ENCODE measurements around the gene SH3RF3. TPM values are rescaled to one million over a fixed set of nuclear protein-coding genes. Genes with fewer than 3 reads are reported as not detected.

SH3RF3 gene
- total RNA-seq, 1 donor from 2014 or later = 1.3 TPM

DNA sequence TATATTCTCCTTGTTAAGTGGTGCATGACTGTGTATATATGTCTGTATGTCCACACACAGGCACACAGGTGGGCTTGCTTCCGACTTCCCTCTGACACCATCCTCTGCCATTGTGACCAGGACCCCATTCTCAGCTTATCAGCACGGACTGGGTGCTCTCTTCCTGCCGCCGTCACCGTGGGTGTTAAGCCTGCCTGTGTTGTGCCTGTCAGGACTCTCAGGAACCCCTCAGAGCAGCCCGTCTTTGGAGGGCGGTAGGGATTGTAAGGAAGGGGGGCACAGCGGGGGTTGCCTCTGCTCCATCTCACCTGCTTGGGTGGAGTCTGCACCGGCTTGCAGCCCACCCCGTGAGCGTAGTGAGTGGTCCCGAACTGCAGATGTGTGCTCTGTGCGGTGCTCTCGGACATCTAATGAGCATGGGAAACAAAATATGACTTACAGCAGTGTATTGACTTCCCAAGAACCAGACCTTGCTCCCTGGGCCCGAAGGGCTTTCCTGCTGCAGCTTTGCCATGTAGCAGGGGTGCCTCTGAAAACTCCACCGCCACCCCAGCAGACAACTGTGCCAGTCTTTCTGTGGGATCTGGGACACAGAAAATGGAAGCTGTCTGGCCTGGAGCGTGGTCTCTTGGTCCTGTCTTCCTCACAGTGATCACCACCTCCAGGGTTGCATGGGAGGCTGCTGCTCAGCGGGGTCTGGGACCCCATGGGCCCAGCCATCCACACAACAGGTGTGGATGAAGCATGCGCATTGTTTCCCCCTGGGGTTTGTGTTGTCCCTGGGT is 58.9 kb downstream of the SH3RF3 start:
- H3K36me3 Mint-ChIP-seq (ENCODE audit: insufficient read depth) = no peaks in the 10 kb centered on the region
- TF ChIP-seq, protein P1, sequence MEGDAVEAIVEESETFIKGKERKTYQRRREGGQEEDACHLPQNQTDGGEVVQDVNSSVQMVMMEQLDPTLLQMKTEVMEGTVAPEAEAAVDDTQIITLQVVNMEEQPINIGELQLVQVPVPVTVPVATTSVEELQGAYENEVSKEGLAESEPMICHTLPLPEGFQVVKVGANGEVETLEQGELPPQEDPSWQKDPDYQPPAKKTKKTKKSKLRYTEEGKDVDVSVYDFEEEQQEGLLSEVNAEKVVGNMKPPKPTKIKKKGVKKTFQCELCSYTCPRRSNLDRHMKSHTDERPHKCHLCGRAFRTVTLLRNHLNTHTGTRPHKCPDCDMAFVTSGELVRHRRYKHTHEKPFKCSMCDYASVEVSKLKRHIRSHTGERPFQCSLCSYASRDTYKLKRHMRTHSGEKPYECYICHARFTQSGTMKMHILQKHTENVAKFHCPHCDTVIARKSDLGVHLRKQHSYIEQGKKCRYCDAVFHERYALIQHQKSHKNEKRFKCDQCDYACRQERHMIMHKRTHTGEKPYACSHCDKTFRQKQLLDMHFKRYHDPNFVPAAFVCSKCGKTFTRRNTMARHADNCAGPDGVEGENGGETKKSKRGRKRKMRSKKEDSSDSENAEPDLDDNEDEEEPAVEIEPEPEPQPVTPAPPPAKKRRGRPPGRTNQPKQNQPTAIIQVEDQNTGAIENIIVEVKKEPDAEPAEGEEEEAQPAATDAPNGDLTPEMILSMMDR (IDR thresholded peaks at IDR 0.05; ENCODE audit: unreplicated experiment) = no peak
- H3K9me3 Mint-ChIP-seq (ENCODE audit: low read depth) = no peaks in the 10 kb centered on the region
- no peak overlapping the region for H3K27ac Mint-ChIP-seq
- no peaks in the 10 kb centered on the region for H3K4me1 Mint-ChIP-seq (ENCODE audit: low read depth)
- no peak overlapping the region for H3K4me3 Mint-ChIP-seq (ENCODE audit: low read depth)
- DNase-seq (ENCODE audit: low spot score, unreplicated experiment) = no peak
- H3K27me3 Mint-ChIP-seq = peaks cover 13% of the 10 kb centered on the region

DNA sequence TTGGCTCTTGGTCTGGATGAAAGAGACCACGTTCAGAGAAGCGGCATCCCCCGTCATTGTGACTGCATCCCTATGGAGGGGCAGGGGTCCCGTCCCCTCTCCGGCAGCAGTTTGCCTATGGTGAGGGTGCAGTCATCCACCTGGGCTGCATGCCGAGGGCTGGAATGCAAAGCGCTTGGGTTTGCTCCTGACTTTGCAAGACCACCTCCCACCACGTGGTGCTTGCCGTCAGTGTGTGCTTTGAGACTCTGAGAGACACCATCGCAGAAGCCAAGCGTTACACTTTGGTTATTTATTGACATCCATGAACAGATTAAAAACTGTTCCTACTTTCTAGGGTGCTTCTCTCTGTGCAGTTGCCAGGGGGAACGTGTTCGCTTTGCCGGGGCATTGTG is 59.5 kb downstream of the SH3RF3 start:
- H3K9me3 Mint-ChIP-seq (ENCODE audit: low read depth) = no peaks in the 10 kb centered on the region
- peaks cover 15% of the 10 kb centered on the region for H3K27me3 Mint-ChIP-seq
- H3K36me3 Mint-ChIP-seq (ENCODE audit: insufficient read depth) = no peaks in the 10 kb centered on the region
- H3K27ac Mint-ChIP-seq = no peak overlapping the region
- no peaks in the 10 kb centered on the region for H3K4me1 Mint-ChIP-seq (ENCODE audit: low read depth)
- TF ChIP-seq, protein P1 (IDR thresholded peaks at IDR 0.05; ENCODE audit: unreplicated experiment) = no peak
- no peak for DNase-seq (ENCODE audit: low spot score, unreplicated experiment)
- no peak overlapping the region for H3K4me3 Mint-ChIP-seq (ENCODE audit: low read depth)

GRCh38 chr2:109188898-109189297 is 59.9 kb downstream of the SH3RF3 start:
- H3K9me3 Mint-ChIP-seq (ENCODE audit: low read depth) = no peaks in the 10 kb centered on the region
- no peak for DNase-seq (ENCODE audit: low spot score, unreplicated experiment)
- TF ChIP-seq, protein P1 (IDR thresholded peaks at IDR 0.05; ENCODE audit: unreplicated experiment) = no peak
- H3K27me3 Mint-ChIP-seq = peaks cover 19% of the 10 kb centered on the region
- no peak overlapping the region for H3K27ac Mint-ChIP-seq
- no peaks in the 10 kb centered on the region for H3K4me1 Mint-ChIP-seq (ENCODE audit: low read depth)
- no peak overlapping the region for H3K4me3 Mint-ChIP-seq (ENCODE audit: low read depth)
- H3K36me3 Mint-ChIP-seq (ENCODE audit: insufficient read depth) = no peaks in the 10 kb centered on the region

DNA sequence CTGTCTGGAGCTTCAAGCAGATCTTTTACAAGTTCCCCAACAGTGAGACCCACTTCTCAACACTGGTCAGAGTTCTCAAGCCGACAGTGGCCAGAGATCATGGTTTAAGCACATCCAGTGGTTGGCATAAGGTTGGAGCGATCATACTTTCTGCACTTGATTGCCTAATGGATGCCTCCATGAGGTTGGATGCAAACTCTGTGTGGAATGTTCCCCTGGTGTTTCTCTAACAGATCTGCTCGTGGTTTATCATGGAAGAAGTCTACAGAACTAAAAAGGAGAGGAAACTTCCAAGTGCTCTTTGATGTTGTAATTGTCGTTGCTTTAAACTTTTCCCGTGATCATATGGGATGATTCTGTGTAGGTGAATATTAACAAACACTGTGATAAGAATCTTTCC is 60.7 kb downstream of the SH3RF3 start:
- Mint-ChIP-seq H3K4me3 (ENCODE audit: low read depth) (no peak overlapping the region), H3K27ac (no peak overlapping the region), H3K9me3 (ENCODE audit: low read depth) (no peaks in the 10 kb centered on the region), H3K4me1 (ENCODE audit: low read depth) (no peaks in the 10 kb centered on the region), H3K36me3 (ENCODE audit: insufficient read depth) (no peaks in the 10 kb centered on the region), H3K27me3 (peaks cover 20% of the 10 kb centered on the region)
- TF ChIP-seq, protein P1 (IDR thresholded peaks at IDR 0.05; ENCODE audit: unreplicated experiment) = no peak
- DNase-seq (ENCODE audit: low spot score, unreplicated experiment) = no peak

DNA sequence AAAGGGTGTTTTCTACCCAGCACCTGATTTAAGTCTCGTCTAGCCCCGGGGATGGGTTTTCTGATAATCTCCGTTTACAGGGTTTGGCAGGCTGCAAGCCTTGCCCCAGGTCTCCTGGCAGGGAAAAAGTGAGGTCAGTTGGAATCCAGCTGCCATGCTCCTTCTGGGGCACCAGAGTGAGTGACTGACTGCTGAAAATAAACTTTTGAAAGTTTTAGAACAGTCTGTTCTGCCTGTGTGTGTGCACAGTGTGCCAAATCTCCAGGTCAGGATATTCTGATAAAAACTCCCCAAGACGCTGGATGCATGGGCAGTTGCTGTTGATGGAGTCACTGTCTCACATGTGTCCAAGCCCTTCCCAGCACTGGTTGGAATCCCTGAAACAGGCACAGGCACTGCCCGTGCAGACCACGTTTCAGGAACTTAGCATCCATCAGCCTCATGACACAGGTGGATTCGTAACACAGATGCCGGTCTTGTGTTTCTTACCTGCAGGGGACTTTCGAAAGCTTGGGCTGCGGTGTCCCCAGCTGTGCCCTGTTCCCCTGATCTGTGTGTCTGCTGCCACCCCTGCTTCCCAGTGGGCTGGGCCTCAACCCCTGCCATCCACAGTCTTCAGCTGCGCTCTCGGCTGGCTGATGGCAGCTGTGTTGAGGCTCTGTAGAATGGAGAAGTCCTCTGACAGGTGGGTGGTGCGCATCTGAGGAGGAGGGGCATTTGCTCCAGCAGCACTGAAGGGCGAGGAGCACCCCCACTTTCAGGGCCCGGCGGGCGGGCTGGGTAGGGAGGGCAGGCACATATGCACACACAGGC is 65.0 kb downstream of the SH3RF3 start:
- no peak overlapping the region for H3K4me3 Mint-ChIP-seq (ENCODE audit: low read depth)
- no peaks in the 10 kb centered on the region for H3K9me3 Mint-ChIP-seq (ENCODE audit: low read depth)
- no peak for DNase-seq (ENCODE audit: low spot score, unreplicated experiment)
- TF ChIP-seq, protein P1 (IDR thresholded peaks at IDR 0.05; ENCODE audit: unreplicated experiment) = no peak
- no peaks in the 10 kb centered on the region for H3K36me3 Mint-ChIP-seq (ENCODE audit: insufficient read depth)
- no peaks in the 10 kb centered on the region for H3K4me1 Mint-ChIP-seq (ENCODE audit: low read depth)
- H3K27ac Mint-ChIP-seq = no peak overlapping the region
- H3K27me3 Mint-ChIP-seq = peaks cover 24% of the 10 kb centered on the region
